Activated CD4-positive, CD25-positive, alpha-beta regulatory T cell (primary cell): ENCODE data around the gene MYH16.
"Not testable (repeated sequence)": the region's sequence is repeated elsewhere in the genome, so short reads cannot be mapped to it uniquely, and the experiment has no call there.

Source experiments
- DNase-seq, 4 experiments: peaks; one replicate each; lab custom pipeline; 2025; lab: John Stamatoyannopoulos, UW

The MYH16 gene

DNA sequence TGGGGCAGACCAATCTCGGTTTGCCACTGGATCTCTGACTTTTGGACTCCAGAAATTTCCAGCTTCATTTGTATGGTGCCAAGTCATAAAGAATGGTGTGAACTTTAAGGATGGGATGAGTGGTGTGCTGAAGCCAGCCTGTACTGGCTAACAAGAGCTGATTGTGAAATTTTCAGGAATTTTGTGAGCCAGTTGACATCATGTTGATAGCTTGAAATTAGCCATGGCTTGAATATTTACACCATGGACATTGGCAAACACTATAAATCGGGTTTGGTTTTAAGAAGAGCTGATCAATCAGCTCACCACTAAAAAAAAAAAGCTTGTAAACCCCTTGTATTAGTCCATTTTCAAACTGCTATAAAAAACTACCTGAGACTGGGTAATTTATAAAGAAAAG, 14.1 kb upstream of the MYH16 start:
- DNase-seq, result no peak

GRCh38 chr7:99260395-99260794, 12.2 kb upstream of the MYH16 start:
- no peak for DNase-seq

- DNase-seq, result no peak
These were observed 11.0 kb upstream of the MYH16 start for GRCh38 chr7:99261646-99262045.

- DNase-seq, result no peak
These were observed 6.7 kb upstream of the MYH16 start for GRCh38 chr7:99265848-99266480.

DNA sequence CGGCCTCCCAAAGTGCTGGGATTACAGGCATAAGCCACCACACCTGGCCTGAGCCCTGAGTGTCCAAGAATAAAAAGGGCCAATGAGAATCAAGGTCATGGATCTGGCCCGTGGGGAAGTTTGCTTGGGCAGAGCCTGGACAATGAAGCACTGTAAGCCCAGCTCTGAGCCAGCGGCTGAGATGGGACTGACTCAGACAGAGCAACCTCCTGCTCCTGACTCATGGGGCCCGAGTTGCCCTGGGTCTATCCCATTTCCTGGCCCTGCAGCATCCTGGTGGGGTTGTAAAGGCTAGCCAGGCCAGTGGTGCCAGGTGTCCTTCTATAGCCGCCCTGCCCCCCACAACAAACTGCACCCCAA, 5.2 kb upstream of the MYH16 start:
- DNase-seq, result no peak

- no peak for DNase-seq
These were observed 4.6 kb upstream of the MYH16 start for GRCh38 chr7:99267841-99268576.

- no peak for DNase-seq
These were observed 4.1 kb upstream of the MYH16 start for GRCh38 chr7:99268577-99268908.

GRCh38 chr7:99270702-99271101, 1.9 kb upstream of the MYH16 start:
- DNase-seq, result no peak

- DNase-seq, result not testable (repeated sequence)
These were observed 922 bp downstream of the MYH16 start for GRCh38 chr7:99273561-99273960.

- not testable (repeated sequence) for DNase-seq
These were observed 2.3 kb downstream of the MYH16 start for GRCh38 chr7:99274908-99275307.

DNA sequence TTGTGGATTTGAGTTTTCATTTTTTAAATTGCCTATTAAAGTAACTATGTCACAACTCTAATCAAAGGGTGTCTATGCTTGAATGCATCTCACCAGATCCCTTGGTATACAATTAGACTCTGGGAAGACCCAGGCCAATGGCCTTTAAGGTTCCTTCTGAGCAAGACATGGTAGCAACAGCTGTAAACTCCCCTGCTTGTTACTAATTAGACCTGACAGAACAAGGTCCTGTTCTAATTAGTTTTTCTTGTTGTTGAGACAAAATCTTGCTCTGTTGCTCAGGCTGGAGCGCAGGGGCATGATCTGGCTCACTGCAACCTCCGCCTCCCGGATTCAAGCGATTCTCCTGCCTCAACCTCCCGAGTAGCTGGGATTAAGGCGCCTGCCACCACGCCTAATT, 2.9 kb downstream of the MYH16 start:
- DNase-seq, result no peak

- DNase-seq, result no peak
These were observed 5.5 kb downstream of the MYH16 start for GRCh38 chr7:99278180-99278579.

- DNase-seq, result not testable (repeated sequence)
These were observed 11.5 kb downstream of the MYH16 start for GRCh38 chr7:99284165-99284564.

- DNase-seq, result no peak
These were observed 15.3 kb downstream of the MYH16 start for GRCh38 chr7:99287779-99288534.

DNA sequence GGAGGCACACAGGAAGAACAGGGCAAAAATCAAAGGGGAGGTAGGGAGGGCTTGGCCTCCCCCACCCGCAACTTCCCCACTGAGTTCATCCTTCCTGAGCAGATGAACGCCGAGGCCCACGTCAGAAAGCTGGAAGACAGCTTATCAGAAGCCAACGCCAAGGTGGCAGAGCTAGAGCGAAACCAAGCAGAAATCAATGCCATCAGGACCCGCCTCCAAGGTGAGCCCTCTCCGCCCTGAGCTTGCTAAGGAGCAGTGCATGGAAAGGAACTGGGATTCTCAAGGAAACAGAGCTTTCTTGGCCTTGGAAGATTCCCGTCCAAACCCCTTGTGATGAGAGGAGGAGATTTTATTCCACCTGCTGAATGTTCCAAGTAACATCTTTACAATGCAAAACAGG, 16.5 kb downstream of the MYH16 start:
- DNase-seq, result no peak

DNA sequence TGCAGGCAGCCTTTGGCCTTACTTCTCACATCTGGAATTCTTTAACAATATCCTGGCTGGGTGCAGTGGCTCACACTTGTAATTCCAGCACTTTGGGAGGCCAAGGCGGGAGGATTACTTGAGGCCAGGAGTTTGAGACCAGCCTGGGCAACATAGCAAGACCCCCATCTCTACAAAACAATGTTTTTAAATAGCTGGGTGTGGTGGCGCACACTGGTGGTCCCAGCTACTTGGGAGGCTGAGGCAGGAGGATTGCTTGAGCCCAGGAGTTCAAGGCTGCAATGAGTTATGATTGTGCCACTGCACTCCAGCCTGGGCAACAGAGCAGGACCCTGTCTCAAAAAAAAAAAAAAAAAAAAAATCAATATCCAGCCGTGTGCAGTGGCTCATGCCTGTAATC, 17.5 kb downstream of the MYH16 start:
- not testable (repeated sequence) for DNase-seq

DNA sequence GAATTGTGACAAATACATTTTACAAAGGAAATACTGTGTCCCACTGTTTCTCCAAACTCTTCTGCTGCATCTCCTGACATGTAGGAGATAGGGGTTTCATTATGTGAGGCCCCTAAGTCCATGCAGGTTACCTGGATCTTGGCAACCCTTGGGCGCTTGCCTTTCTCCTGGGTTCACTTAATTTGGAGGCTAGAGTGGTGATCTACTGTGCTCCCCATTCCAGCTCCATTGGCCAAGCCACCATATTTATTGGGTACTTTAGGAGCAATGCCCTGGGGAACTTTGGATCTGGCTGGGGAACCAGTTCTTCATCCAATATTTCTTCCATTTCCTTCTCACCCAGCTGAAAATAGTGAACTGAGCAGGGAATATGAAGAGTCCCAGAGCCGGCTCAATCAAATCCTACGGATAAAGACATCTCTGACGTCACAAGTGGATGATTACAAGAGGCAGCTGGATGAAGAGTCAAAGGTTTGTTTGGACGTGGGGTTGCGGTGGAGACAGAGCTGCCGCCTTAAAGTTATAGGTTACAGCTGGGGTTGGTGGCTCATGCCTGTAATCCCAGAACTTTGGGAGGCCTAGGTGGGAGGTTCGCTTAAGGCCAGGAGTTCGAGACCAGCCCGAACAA, 18.5 kb downstream of the MYH16 start:
- DNase-seq, result no peak

GRCh38 chr7:99292127-99292526, 19.5 kb downstream of the MYH16 start:
- DNase-seq, result no peak

- no peak for DNase-seq
These were observed 20.5 kb downstream of the MYH16 start for GRCh38 chr7:99293167-99293566.

DNA sequence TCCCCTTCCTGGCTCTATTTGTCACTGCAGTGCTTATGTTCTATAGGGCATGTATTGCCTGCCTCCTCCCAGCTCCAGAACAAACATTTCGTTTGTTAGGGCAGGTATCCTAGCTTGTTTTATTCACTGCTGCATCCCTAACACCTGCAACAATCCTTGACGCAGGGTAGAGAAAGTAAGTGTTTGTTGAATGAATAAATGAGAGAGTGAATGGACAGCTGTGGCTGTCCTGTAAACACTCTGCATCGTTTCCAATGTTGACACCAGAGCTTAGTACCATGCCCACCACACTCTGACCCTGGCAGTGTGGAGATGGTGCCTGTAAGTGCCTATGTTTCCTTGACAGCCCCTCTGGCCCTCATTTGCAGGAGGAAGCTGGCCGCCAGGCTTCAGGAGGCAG, 21.0 kb downstream of the MYH16 start:
- DNase-seq, result no peak

DNA sequence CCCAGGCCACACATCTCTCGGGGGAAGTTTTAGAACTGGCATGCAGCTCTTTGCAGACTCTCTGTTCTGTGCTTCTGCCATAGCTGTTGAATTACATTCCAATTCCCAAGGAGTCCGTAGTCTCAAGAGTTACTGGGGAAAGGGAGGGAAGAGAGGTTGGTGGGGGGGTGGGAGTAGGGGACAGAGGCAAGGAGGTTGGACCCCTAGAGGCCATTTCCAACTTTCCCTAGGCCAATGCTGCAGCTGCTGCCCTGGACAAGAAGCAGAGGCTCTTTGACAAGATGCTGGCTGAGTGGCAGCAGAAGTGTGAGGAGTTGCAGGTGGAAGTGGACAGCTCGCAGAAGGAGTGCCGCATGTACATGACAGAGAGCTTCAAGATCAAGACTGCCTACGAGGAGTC, 23.8 kb downstream of the MYH16 start:
- DNase-seq, result no peak

DNA sequence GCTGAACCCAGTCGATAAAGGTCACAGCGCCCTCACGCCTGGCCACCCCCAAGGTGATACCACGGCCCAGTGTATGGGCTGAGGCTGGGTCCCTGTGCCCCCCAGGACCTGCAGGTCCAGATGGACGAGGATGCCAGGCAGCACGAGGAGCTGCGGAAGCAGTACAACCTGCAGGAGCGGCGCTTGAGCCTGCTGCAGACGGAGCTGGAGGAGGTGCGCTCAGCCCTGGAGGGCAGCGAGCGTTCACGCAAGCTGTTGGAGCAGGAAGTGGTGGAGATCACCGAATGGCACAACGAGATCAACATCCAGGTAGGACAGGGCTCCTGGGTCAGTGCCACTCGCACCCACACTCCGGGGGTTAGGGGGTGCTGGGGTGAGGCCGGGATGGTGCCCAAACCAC, 28.9 kb downstream of the MYH16 start:
- DNase-seq, result no peak
